ENCODE measurements around the gene CAMK1D. TPM values are rescaled to one million over a fixed set of nuclear protein-coding genes. Genes with fewer than 3 reads are reported as not detected.

The CAMK1D gene
- total and polyA plus RNA-seq, 4 experiments from 2014 or later = 5.2 to 22.2 (median 19.4) TPM

GRCh38 chr10:12707461-12708185, 358.3 kb downstream of the CAMK1D start:
- Histone ChIP-seq H3K4me1 (ENCODE audit: insufficient read depth, low read length) (peaks cover 4% of the 10 kb centered on the region), H3K9me3 (ENCODE audit: control insufficient read depth in 1 of 2, low read length in 2 of 2) (no peaks in the 10 kb centered on the region), H3K36me3 (ENCODE audit: insufficient read depth, low read length) (no peaks in the 10 kb centered on the region), H3K27ac (ENCODE audit: low read depth, low read length) (no peak overlapping the region), H3K4me3 (ENCODE audit: low read length in 2 of 2) (no peak overlapping the region), H3K27me3 (ENCODE audit: insufficient read depth, low read length) (no peaks in the 10 kb centered on the region)
- H3K4me1 Mint-ChIP-seq = peaks cover 4 to 13% (median 7%) of the 10 kb centered on the region in 4 donors
- ChIA-PET POLR2A (ENCODE audit: partially characterized antibody) (no interaction called here), CTCF (ENCODE audit: partially characterized antibody) (interaction anchor here (1.0 to 8.6 kb wide), 5 partner anchors 10 to 446 kb away, joined by 3 to 142 read pairs (median 3); no protein-coding TSS in a partner anchor)
- no peaks in the 10 kb centered on the region for H3K9me3 Mint-ChIP-seq
- no peak overlapping the region for H3K4me3 Mint-ChIP-seq
- no peaks in the 10 kb centered on the region for H3K27me3 Mint-ChIP-seq
- peak overlapping the region in 3 of 7 donors; percentile 8 to 43 (median 31) for H3K27ac Mint-ChIP-seq
- no peak for DNase-seq
- H3K36me3 Mint-ChIP-seq = no peaks in the 10 kb centered on the region
- intact Hi-C loops (cut with micrococcal nuclease) = no loop called here

- H3K4me1 Mint-ChIP-seq = peaks cover 4 to 15% (median 7%) of the 10 kb centered on the region in 4 donors
- no peaks in the 10 kb centered on the region for H3K27me3 Mint-ChIP-seq
- Histone ChIP-seq H3K27me3 (ENCODE audit: insufficient read depth, low read length) (no peaks in the 10 kb centered on the region), H3K4me3 (ENCODE audit: low read length in 2 of 2) (no peak overlapping the region), H3K9me3 (ENCODE audit: control insufficient read depth in 1 of 2, low read length in 2 of 2) (no peaks in the 10 kb centered on the region), H3K36me3 (ENCODE audit: insufficient read depth, low read length) (no peaks in the 10 kb centered on the region), H3K27ac (ENCODE audit: low read depth, low read length) (no peak overlapping the region), H3K4me1 (ENCODE audit: insufficient read depth, low read length) (peaks cover 4% of the 10 kb centered on the region)
- no peaks in the 10 kb centered on the region for H3K9me3 Mint-ChIP-seq
- H3K4me3 Mint-ChIP-seq = no peak overlapping the region
- intact Hi-C loops (cut with micrococcal nuclease) = no loop called here
- H3K27ac Mint-ChIP-seq = peak overlapping the region in 5 of 7 donors; percentile 10 to 83 (median 18)
- no peak for DNase-seq
- CTCF ChIA-PET (ENCODE audit: partially characterized antibody) = interaction anchor here (1.3 to 8.6 kb wide), 8 partner anchors 9 to 494 kb away, joined by 4 to 142 read pairs (median 9); no protein-coding TSS in a partner anchor
- H3K36me3 Mint-ChIP-seq = no peaks in the 10 kb centered on the region
- POLR2A ChIA-PET (ENCODE audit: partially characterized antibody) = no interaction called here
These were observed 359.7 kb downstream of the CAMK1D start for GRCh38 chr10:12709000-12709401.

- CTCF ChIA-PET (ENCODE audit: partially characterized antibody) = interaction anchor here (0.9 to 8.6 kb wide), 15 partner anchors 7 to 494 kb away, joined by 3 to 142 read pairs (median 6); no protein-coding TSS in a partner anchor
- Histone ChIP-seq H3K4me1 (ENCODE audit: insufficient read depth, low read length) (peaks cover 4% of the 10 kb centered on the region), H3K36me3 (ENCODE audit: insufficient read depth, low read length) (no peaks in the 10 kb centered on the region), H3K27ac (ENCODE audit: low read depth, low read length) (no peak overlapping the region), H3K9me3 (ENCODE audit: control insufficient read depth in 1 of 2, low read length in 2 of 2) (no peaks in the 10 kb centered on the region), H3K4me3 (ENCODE audit: low read length in 2 of 2) (no peak overlapping the region), H3K27me3 (ENCODE audit: insufficient read depth, low read length) (no peaks in the 10 kb centered on the region)
- DNase-seq = no peak
- H3K4me1 Mint-ChIP-seq = peaks cover 4 to 17% (median 7%) of the 10 kb centered on the region in 4 donors
- H3K36me3 Mint-ChIP-seq = no peaks in the 10 kb centered on the region
- no peaks in the 10 kb centered on the region for H3K27me3 Mint-ChIP-seq
- peak overlapping the region in 3 of 7 donors; percentile 1 to 79 (median 15) for H3K27ac Mint-ChIP-seq
- no peak overlapping the region for H3K4me3 Mint-ChIP-seq
- POLR2A ChIA-PET (ENCODE audit: partially characterized antibody) = no interaction called here
- H3K9me3 Mint-ChIP-seq = no peaks in the 10 kb centered on the region
- intact Hi-C loops (cut with micrococcal nuclease) = no loop called here
These were observed 360.2 kb downstream of the CAMK1D start for GRCh38 chr10:12709521-12709963.

GRCh38 chr10:12710157-12710556, 360.8 kb downstream of the CAMK1D start:
- DNase-seq = no peak
- peak overlapping the region in 1 of 7 donors; percentile 25 for H3K27ac Mint-ChIP-seq
- Histone ChIP-seq H3K4me3 (ENCODE audit: low read length in 2 of 2) (no peak overlapping the region), H3K27ac (ENCODE audit: low read depth, low read length) (no peak overlapping the region), H3K9me3 (ENCODE audit: control insufficient read depth in 1 of 2, low read length in 2 of 2) (no peaks in the 10 kb centered on the region), H3K27me3 (ENCODE audit: insufficient read depth, low read length) (no peaks in the 10 kb centered on the region), H3K36me3 (ENCODE audit: insufficient read depth, low read length) (no peaks in the 10 kb centered on the region), H3K4me1 (ENCODE audit: insufficient read depth, low read length) (peaks cover 4% of the 10 kb centered on the region)
- H3K36me3 Mint-ChIP-seq = no peaks in the 10 kb centered on the region
- no peak overlapping the region for H3K4me3 Mint-ChIP-seq
- no peaks in the 10 kb centered on the region for H3K27me3 Mint-ChIP-seq
- POLR2A ChIA-PET (ENCODE audit: partially characterized antibody) = no interaction called here
- no peaks in the 10 kb centered on the region for H3K9me3 Mint-ChIP-seq
- intact Hi-C loops (cut with micrococcal nuclease) = no loop called here
- peaks cover 4 to 17% (median 7%) of the 10 kb centered on the region in 4 donors for H3K4me1 Mint-ChIP-seq
- CTCF ChIA-PET (ENCODE audit: partially characterized antibody) = interaction anchor here (0.9 to 8.6 kb wide), 17 partner anchors 8 to 495 kb away, joined by 3 to 142 read pairs (median 6); no protein-coding TSS in a partner anchor

GRCh38 chr10:12710594-12711349, 361.4 kb downstream of the CAMK1D start:
- ChIA-PET CTCF (ENCODE audit: partially characterized antibody) (interaction anchor here (0.6 to 8.6 kb wide), 22 partner anchors 8 to 668 kb away, joined by 3 to 142 read pairs (median 4); partner anchors contain the start of gene UPF2), POLR2A (ENCODE audit: partially characterized antibody) (interaction anchor here (1.1 kb wide), 1 partner anchor 445 kb away, joined by 3 read pairs; no protein-coding TSS in a partner anchor)
- H3K36me3 Mint-ChIP-seq = no peaks in the 10 kb centered on the region
- no peak overlapping the region for H3K27ac ChIP-seq (ENCODE audit: low read depth, low read length)
- intact Hi-C loops (cut with micrococcal nuclease) = loop anchor here (1.0 kb wide), 3 partner anchors 54 to 496 kb away; no protein-coding TSS in a partner anchor
- no peaks in the 10 kb centered on the region for H3K9me3 Mint-ChIP-seq
- H3K4me1 ChIP-seq (ENCODE audit: insufficient read depth, low read length) = peaks cover 4% of the 10 kb centered on the region
- H3K4me3 ChIP-seq (ENCODE audit: low read length in 2 of 2) = no peak overlapping the region
- peak overlapping the region in 1 of 7 donors; percentile 57 for H3K27ac Mint-ChIP-seq
- no peaks in the 10 kb centered on the region for H3K27me3 ChIP-seq (ENCODE audit: insufficient read depth, low read length)
- H3K4me3 Mint-ChIP-seq = no peak overlapping the region
- peak; percentile 69 to 73 (median 70) for DNase-seq
- H3K36me3 ChIP-seq (ENCODE audit: insufficient read depth, low read length) = no peaks in the 10 kb centered on the region
- no peaks in the 10 kb centered on the region for H3K9me3 ChIP-seq (ENCODE audit: control insufficient read depth in 1 of 2, low read length in 2 of 2)
- H3K27me3 Mint-ChIP-seq = no peaks in the 10 kb centered on the region
- peaks cover 4 to 17% (median 7%) of the 10 kb centered on the region in 4 donors for H3K4me1 Mint-ChIP-seq

- Mint-ChIP-seq H3K9me3 (no peaks in the 10 kb centered on the region), H3K4me1 (peaks cover 4 to 17% (median 6%) of the 10 kb centered on the region in 4 donors), H3K27me3 (no peaks in the 10 kb centered on the region), H3K4me3 (no peak overlapping the region), H3K36me3 (peaks cover 0 to under 1% of the 10 kb centered on the region in 2 donors), H3K27ac (no peak overlapping the region)
- peaks cover 4% of the 10 kb centered on the region for H3K4me1 ChIP-seq (ENCODE audit: insufficient read depth, low read length)
- H3K27me3 ChIP-seq (ENCODE audit: insufficient read depth, low read length) = no peaks in the 10 kb centered on the region
- intact Hi-C loops (cut with micrococcal nuclease) = loop anchor here (1.0 kb wide), 3 partner anchors 55 to 497 kb away; no protein-coding TSS in a partner anchor
- DNase-seq = no peak
- H3K27ac ChIP-seq (ENCODE audit: low read depth, low read length) = no peak overlapping the region
- H3K36me3 ChIP-seq (ENCODE audit: insufficient read depth, low read length) = no peaks in the 10 kb centered on the region
- POLR2A ChIA-PET (ENCODE audit: partially characterized antibody) = interaction anchor here (1.1 kb wide), 1 partner anchor 445 kb away, joined by 3 read pairs; no protein-coding TSS in a partner anchor
- CTCF ChIA-PET (ENCODE audit: partially characterized antibody) = interaction anchor here (0.6 to 8.6 kb wide), 16 partner anchors 8 to 668 kb away, joined by 3 to 142 read pairs (median 4); partner anchors contain the start of gene UPF2
- no peak overlapping the region for H3K4me3 ChIP-seq (ENCODE audit: low read length in 2 of 2)
- no peaks in the 10 kb centered on the region for H3K9me3 ChIP-seq (ENCODE audit: control insufficient read depth in 1 of 2, low read length in 2 of 2)
These were observed 362.0 kb downstream of the CAMK1D start for GRCh38 chr10:12711350-12711708.
